Midbrain (tissue), 1 donor: ENCODE results near the gene RALGPS1.

ENCODE experiments used
- DNase-seq: peaks from one replicate; lab custom pipeline; 2025; lab: John Stamatoyannopoulos, UW

RALGPS1 gene

DNA sequence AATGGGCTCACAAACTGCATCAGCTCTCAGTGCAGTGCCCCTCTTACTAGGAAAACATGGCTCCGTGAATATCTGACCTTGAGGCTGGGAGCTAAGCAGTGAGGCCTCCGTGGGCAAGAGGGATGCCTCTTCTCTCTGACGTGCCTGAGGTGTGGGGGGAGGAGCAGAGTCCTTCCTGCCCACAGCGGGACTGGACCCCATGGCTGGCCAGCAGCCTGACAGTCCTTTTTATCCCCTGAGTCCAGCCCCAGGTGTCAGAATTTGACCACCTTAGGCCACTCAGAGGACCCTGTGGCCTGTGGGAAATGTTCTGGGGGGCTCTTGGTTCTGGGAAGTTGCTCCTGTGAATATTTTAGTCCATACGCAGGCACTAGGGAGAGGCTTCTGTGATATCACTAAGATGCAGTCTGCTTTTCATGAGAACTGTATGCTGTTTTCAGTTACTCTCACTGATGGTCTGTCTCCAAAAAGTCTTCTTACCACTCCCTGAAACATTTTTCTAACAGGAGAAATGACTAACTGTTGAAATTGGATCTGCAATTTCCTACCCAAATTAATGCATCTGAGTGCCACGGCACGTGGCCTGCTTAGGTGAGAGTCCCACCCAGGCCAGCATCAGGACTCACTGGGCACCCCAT lies 184.5 kb downstream of the RALGPS1 start:
- DNase-seq: no peak

DNA sequence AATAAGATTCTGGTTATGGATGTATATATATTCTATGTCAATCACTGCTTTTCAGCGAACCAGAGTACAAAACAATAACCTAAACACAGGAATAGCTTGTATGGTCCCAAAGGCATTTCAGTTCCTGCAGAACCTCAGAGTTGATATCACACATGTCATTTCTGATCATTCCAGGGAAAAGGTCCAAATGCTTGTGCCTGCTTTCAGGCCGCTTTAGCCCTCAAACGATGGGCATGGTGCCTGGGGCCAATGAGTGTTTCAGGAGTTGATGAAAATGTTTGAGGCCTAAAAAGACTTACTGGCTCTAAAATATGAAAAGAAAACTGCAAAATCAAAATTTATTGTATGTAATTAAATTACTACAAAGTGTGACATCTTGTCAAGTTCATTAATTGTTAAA lies 185.1 kb downstream of the RALGPS1 start:
- DNase-seq: no peak

DNA sequence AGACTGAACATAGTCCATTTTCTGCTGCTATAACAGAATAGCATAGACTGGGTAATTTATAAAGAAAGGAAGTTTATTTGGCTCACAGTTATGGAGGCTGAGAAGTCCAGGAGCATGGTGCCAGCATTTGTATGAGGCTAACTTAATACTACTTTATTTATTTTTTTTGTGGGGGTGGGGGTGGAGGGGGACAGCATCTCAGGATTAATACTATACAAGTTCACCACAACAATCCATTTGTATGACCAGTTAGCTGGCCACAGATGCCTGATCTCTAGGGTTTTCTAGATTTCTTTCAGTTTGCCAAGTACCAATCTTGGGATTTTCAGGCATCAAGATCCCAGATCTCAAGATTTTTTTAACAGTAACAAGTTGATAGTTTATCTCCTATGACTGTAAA lies 187.6 kb downstream of the RALGPS1 start:
- no peak for DNase-seq

DNA sequence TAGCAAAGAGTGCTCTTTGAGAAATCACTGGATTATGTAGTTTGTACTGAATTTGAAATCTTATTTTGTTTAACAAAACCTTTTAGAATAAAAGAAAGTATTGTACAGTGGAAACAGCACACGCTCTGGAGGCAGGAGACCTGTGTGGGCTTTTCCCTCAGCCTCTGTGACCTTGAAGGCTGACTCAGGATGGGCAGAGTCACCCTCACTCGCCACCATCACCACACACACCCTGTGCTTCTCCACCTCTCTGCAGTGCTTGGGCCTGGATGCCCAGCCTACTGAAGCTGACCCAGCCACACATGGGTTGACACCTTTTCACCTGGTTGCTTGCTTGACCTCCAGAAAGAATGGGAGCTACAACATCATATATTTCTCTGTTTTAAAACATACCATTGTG lies 188.2 kb downstream of the RALGPS1 start:
- DNase-seq: no peak

DNA sequence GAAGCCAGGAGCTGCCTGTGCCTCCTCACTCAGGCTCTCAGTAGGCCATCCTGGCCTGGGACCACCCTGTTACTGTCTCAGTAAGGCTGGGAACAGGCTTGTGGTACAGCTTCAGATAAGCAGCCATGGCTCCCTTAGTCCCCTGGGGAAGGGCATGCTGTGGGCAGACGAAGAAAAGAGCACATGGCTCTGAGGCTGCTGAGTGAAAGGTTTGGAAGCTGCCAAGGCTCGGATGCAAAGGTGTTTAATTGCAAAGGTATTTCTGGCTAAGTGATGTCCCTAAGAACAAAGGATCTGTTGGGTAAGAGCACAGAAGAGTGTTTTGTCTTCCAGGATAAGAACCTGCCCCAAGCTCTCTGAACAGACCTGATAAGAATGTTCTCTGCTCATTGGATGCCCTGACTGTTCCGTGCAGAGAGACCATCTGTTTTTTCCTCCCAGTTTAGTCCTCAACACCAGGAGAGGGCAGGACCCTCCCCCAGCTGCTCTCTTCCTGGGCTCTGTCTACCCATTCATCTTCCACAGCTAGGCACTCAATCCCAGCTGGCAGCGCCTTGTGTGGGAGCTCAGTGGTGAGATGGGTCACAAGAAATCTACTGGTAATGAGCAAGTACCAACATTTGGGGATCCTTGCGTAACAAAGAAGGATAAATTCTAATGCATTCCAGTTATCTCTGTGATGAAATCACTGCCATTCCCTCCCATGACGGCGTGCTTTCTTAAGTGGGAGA lies 190.2 kb downstream of the RALGPS1 start:
- no peak for DNase-seq

DNA sequence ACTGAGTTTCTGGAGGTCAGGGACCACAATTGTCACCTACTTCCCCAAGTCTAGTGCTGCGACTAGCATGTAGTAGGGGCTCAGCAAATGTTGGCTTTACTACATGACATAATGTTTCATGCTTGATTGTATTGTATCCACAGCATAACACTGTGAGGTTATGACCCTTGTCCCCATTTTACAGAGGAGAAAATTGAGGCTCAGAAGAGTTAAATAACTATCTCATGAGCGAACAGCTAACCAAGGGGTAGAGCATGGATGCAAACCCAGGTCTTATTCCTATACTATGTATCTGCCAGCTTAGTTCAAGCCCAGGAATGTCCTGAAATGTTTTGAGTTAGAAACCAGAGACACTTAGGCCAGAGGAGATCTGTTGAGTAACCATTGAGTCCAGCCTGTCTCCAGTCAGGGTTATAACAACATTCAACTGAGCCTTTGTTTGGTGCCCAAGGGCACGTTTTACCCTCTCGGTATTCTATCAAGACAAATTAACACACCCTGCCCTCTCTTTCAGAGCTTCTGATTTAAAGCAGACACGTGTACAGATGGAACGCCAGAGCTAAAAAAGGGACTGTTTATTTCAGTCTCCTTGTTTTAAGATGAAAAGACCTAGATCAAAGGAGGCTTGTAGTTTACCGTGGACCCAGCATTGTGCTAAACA lies 191.4 kb downstream of the RALGPS1 start:
- DNase-seq: no peak

DNA sequence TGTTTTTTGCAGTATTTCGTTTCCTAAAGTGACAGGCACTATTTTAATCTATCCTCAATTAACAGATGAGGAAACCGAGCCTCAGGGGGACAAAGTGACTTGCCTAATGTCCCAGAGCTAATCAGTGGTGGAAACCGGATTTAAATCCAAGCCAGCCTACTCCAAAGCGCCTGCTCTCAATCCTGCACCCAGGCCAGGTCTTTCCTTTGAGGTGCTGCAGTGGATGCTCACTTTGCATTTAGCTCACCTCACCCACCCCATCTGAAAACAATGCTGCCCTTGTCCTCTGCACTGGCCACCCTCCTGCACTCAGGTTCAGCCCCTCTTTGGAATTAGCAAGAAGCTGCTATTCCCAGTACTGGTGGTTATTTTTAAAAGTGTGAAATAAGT lies 191.9 kb downstream of the RALGPS1 start:
- no peak for DNase-seq

DNA sequence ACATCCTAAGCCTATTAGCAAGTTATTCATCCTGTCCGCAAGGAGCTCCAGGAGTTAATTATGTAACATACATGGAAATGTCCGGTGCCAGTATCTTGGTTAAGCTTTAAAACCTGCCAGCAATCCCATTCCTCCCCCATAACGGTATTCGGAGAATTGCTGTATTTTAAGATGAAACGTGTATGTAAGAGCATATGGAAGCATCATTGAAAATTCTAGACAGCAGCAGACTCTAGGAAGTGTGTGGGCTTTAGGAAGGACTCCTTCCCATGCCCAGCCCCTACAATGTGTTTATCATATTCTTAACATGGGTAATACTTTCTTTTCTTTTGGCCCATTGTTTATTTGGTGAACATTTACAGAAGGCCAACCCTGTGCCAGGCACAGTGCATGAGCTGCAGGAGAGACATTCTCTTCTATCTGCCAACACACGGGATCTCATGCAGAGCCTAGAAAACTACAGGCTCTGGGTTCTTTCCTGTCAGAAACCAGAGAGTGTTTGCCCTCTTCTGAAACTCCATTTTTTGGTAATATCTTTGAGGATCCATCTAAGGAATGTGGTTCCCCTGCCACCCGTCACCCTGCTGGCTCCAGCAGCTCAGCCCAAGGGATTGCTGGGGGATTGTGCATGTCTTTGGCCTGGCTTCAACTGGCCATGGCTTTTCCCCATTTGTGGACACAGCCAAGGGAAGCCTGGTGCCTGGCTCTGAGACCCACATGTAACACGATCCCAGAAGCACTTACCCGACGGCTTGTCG lies 192.8 kb downstream of the RALGPS1 start:
- no peak for DNase-seq

DNA sequence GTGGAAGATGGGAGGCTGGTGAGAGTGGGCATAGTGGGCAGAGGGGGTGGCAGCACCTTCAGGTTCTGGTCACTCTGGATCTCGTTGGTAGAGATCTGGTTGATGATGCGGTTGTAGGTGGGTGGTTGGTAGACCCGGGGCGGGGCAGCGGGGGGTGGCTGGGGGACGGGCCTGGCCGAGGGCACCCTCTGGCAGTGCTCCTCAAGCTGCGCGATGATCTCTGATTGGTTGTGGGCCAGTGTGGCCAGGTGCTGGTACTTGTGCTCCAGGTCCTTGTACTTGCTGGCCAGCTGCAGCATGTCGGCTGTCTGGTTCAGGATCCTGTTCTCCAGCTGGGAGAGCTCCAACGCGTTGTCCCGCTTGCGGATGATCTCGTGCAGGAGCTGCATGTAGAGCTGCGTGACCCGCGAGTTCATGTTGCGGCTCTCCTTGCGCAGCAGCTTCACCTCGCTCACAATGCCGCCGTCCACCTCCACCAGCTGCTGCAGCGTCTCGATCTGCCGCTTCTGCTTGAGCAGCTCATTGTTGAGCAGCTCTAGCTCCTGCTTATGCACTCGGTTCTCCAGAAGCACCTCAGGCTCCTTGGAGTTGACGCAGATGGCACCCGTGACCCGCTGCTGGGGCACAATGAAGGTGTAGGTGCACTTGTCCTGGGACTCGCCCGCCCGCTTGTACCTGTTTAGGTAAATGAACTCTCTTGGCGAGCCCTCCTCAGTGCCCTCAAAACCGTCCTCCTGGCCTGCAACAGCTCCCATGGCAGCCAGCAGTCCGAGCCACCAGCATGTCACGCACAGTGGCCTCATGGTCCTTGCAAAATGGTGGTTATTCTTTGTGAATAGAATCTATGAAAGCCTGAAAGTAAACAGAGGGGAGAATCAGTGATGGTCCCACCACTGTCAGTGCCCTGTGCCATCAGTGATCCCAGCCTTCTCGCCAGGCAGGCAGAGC lies 193.6 kb downstream of the RALGPS1 start:
- no peak for DNase-seq

DNA sequence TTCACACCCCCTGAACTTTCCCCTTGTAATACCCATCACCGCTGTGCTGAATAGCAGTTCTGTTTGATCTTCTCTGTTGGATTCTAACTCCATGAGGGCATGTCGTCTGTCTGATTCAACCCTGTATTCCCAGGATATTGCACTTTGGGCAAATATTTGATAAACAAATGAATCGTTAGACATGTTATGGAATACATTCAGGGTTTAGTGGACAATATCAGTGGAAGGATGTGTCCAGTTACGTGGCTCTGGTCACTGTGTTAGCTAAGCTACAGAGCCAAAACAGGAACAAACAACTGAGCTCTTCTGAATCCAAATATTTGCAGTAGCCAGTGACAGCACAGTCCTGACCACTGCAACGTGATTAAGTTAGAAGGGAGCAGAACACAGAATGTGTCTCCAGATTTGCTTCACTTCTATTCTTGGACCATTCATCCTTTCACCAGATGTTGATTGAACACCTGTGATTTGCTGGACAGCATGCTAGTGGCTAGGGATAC lies 194.7 kb downstream of the RALGPS1 start:
- DNase-seq: no peak

DNA sequence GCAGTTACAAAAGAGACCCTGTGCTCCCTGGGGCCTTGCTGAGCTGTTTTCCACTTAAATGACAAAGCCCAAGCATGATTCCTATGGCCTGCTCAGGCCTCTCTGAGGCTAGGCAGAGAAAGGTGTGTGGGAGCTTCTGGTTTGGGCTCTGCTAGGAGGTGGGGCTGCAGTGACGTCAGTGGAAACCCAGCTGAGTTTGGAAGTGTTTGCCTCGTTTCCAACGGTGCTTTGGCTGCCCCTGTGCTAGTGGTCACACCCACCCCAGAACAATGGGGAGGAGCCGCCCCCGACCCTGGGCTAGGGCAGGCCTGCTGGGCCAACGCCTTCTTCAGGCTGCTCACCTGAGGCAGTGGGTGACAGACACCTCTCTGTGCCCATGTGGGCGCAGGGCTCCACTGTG lies 197.5 kb downstream of the RALGPS1 start:
- no peak for DNase-seq

DNA sequence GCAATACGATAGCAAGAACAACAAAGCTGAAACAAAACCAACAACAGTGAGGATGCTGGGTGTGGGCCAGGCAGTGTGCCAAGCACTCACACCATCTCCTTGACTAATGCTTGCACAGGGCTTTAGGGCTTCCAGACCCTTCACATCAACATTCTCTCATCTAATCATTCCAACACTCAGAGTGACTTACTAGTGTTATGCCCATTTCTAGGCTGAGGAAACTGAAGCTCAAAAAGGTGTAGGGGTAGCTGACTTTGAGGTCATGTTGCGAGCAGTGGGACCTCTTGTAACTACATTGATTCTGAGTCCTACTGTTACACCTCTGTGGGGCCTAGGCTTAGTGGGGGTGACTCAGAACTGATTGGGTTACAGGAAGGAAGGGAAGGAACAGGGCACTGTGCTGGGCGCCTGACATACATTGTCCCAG lies 198.2 kb downstream of the RALGPS1 start:
- DNase-seq: no peak

DNA sequence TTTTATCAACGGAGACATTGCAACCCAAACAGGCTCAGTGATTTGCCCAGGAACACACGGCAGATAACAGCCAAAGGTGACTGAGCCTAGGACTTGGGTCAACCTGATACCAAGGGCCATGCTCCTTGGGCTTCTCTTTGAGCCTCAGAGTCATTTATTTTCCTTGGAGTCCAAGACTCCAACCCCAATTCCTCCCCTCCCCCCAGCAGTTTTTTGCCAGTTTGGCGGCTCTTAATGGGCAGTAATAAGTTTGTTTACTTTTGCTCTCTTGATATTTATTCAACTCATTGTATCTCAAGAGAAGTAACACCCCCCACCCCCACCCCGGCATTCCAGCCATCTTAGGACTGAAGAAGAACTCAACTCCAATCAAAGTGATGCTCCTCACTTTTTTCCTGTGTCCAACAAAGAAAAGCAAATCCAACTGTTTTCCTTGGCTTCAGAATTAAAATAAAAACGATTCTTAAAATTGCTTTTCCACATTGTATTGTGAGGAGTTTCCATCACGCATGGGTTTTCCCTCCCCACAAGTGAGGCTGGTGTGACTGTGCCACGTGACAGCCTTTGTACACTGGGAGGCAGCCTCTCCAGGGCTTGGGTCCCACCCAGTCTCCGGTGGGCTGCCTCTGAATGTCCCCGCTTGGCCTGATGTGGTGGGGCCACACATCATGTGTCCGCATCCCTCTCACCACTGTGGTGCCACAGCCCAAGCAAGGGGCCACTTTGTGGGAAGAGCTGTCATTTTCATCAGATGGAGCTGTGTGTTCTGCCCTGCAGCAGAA lies 198.8 kb downstream of the RALGPS1 start:
- DNase-seq: no peak

DNA sequence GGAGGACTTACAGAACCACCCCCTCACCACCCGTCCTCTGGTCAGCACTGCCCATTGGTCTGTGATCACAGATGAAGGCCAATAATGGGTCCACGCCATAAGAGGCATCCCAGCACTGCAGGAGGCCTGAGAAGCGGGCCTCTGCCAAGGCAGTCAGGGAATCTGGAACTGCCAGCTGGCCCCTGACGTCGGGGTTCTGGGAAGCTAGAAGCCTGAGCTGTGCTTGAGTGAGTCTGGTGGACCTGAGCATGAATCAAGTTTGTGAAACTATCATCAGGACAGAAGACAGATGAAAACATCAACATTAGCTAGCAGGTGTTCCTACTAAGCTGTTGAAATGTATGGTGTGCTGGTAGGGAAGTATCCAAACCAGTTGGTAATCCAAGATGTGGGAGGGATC lies 200.0 kb downstream of the RALGPS1 start:
- no peak for DNase-seq

DNA sequence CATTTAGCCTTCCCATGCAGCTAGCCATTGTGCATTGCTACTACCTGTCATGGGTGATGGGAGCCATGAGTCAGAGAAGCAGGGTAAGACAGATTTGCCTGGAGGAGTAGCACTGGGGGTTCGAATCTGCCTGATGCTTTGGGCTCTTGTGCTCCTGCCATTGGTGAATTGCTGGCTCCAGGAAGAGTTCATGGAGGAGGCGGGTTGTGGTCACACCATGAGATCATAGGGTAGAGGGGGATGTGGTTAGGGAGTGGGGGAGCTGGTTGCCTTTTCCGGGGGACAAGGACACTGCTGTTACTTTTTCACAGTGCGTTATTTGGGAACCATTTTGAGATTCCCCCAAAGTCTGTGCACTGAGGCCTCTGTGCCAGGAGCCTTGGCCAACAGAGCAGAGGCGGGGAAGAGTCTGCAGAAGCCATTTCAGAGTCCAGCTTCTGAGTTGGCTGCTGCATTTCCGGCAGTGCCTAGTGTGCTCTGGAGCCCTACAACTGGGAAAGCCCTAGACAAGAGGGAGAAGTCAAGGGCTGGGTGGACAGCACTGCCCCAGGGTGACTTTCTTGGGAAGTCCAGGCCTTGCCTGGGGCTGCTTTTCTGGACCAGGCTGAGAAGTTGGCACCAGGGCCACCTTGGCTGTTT lies 201.6 kb downstream of the RALGPS1 start:
- no peak for DNase-seq

DNA sequence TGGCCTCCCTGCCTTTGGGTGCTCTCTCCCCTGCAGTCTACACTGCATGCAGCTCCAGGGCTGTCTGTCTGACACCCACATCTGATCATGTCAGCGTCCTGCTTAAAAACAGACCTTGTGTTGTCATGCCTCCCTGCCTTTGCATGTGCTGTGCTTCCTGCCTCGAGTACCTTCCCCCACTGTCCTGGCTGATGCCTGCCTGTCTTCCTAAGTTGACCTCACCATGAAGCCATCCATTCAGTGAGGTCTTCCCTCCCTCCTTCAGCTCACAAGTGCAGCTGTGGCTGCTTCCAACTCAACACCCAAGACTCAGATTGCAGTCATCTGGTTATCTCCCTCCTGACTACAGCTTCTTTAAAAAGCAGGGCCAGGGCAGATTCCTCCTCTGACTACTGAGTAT lies 202.4 kb downstream of the RALGPS1 start:
- no peak for DNase-seq

DNA sequence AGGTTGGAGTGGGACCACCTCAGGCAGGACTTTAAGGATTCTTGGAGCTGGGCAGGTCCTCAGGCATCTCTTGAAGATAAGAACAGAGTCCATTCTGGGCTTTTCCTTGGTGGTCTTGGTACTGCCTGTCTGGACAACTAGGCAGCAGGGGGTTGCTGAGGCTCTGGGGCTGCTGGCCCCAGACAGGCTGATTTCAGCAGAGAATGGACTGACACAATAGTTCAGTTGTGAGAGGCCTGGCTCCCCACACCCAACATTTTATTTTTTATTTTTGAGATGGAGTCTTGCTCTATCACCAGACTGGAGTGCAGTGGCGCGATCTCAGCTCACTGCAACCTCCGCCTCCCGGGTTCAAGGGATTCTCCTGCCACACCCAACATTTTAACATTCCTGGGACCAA lies 203.2 kb downstream of the RALGPS1 start:
- DNase-seq: no peak

DNA sequence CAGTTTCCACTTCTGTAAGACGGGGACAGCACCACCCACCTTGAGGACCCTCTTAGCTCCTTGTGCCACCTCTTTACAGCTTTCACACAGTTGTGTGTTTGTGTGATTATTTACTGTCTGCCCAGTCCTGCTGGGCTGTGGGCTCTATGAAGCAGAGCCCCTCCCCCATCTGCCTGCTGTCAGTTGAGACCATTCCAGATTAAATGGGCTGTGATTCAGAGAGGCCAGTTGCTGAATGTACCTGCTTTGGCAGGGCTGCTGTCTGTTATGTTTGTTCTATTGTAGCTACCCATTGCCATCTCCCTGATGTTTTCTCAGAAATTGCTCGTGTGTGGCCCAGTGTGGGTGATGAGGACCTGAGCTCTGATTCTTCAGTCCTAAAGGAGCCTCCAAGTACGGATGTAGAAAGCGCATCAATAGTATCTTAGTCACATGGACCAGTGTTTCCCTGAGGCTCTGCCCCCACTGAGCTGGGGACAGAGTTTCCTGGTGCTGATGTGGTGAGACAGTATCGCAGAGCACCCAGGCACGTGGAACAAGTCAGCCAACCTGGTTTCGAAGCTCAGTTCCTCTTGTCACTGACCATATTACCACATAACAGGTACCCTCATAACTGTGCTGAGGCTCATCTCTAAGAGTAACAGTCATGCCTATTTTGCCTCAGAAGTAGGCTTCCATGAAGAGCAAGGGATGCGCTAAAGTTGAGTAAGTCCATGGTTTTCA lies 204.2 kb downstream of the RALGPS1 start:
- no peak for DNase-seq

DNA sequence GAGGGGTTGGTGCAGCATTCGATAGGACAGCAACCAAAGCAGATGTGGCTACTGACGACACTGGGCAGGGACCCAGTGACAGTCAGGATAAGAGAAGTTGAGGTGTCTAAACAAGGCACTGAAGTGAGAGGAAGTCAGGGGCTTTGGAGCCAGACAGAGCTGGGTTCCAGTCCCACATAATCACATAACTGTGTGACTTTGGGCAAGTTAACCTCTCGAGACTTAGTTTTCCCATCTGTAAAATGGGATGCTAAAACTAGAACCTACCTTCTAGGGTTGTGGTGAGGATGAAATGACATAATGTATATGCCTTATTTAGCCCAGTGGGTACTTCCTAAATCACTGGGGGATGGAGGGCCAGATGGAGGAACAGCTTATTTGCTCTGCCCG lies 204.7 kb downstream of the RALGPS1 start:
- no peak for DNase-seq
